HK-2 (cell line): ENCODE measurements around the gene KRT80.

Experiments used
- DNase-seq: peaks from one replicate; pipeline ENCODE4 v3.0.0-alpha.2; 2018; ENCODE audit not compliant: unreplicated experiment

The KRT80 gene

DNA sequence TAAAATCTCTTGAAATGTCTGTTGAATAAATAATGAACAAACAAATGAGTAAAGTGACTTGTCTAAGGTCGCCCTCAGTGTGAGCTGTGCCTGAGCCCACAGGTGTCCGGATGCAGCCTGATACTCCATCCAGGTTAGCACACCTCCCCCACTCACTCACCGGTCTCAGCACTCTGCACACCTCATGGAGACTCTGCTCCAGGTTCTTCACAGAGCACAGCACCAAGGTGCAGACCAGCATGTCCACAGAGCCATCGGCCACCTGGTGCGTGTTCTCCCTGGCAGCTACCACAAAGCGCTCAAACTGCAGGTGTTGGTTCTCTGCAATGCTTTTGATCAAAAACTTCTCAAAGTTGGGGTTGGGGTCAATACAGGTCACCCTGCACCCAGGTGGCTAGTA lies 37.1 kb upstream of the KRT80 start:
- DNase-seq = no peak

- DNase-seq = no peak
Measured at GRCh38 chr12:52228366-52228765, 36.6 kb upstream of the KRT80 start.

- no peak for DNase-seq
Measured at GRCh38 chr12:52227606-52228166, 35.9 kb upstream of the KRT80 start.

DNA sequence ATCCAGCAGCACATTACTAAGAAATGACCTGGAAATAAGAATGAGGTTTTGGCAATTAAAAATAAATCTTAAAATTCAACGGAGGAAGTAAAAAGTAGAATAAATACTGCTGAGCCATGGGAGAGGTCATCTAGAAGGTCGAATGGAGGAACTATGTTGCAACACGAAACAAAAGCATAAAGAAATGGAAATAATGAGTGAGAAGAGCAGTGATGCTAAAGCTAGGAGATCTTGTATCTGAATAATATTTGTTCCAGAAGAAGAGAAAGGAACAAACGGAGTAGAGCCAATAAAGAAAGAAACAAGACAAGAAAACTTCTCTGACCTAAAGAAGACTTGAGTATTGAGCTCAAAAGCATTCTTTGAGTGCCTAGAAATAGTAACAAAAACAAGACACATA lies 34.6 kb upstream of the KRT80 start:
- DNase-seq = no peak

GRCh38 chr12:52225752-52226151 lies 33.9 kb upstream of the KRT80 start:
- DNase-seq = no peak

- DNase-seq = no peak
Measured at GRCh38 chr12:52224151-52224550, 32.3 kb upstream of the KRT80 start.

DNA sequence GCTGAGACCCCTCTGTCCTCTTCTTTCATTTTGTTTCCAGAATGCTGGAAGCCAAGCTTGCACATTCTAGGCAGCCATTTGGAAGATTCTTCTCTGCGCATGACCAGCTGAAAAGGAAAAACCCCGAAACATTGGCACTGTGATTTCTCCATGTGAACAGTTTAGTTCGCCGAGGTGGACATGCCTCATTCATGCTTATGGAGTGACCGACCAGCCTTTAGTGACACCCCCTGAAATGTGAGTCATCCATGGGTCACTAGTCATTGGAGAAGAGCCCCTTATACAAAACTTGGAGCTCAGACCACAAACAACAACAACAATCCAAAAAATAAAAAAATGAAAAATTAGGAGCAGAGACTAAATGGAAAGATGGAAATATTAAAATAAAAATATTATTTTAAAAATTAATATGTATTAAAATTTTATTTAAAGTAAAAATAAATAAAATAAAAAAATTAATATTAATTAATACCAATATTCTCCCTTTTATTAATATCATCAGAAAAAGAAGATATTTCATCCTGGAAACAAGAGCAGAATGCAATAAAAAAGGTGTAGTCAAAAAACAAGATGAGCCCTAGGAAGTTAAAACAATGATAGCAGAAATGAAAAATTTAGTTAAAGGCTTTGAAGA lies 31.7 kb upstream of the KRT80 start:
- no peak for DNase-seq

DNA sequence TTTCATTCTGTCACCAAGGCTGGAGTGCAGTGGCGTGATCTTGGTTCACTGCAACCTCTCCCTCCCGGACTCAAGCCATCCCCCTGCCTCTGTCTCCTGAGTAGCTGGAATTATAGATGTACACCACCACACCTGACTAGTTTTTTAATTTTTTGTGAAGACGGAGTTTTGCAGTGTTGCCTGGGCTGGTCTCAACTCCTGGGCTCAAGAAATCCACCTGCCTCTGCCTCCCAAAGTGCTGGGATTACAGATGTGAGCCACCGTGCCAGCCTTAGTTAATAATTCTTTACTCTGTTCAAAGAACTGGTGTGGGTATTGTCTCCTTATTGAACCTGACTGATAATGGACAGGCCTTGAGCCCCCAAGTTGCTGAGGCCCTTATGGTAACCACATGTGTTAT lies 30.9 kb upstream of the KRT80 start:
- DNase-seq = no peak

DNA sequence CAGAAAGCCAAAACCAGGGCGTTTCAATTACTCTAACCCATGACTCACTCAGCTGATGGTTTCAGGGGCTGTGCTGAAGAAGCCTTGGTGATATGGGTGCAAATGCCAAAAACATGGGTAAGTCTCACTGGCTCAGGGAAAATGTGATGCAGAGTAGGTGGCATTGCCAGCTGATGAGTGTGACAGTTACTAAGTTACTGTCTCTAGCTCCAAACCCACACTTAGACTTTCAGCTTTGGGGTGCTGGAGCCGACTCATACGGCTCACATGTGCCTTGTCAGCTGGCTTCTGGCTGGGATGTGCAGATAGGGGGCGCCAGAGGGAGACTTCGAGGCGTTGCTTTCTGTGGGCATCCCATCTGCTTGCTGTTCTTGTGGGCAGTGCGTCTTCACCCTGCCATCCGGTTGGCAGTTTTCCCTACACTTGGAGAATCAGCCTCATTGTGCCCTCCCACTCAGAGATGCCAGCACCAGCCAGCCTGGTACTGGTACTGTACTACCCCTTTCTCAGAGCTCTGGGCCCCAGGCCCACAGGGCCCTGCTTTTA lies 30.2 kb upstream of the KRT80 start:
- DNase-seq = peak; percentile 65

- no peak for DNase-seq
Measured at GRCh38 chr12:52221070-52221781, 29.4 kb upstream of the KRT80 start.

- DNase-seq = no peak
Measured at GRCh38 chr12:52220477-52220876, 28.7 kb upstream of the KRT80 start.

GRCh38 chr12:52218001-52218400 lies 26.2 kb upstream of the KRT80 start:
- no peak for DNase-seq

GRCh38 chr12:52217223-52217622 lies 25.4 kb upstream of the KRT80 start:
- DNase-seq = peak; percentile 48

- DNase-seq = no peak
Measured at GRCh38 chr12:52216807-52217206, 25.0 kb upstream of the KRT80 start.

- no peak for DNase-seq
Measured at GRCh38 chr12:52216100-52216499, 24.3 kb upstream of the KRT80 start.

GRCh38 chr12:52215587-52216031 lies 23.8 kb upstream of the KRT80 start:
- peak; percentile 76 for DNase-seq

- no peak for DNase-seq
Measured at GRCh38 chr12:52214421-52214802, 22.6 kb upstream of the KRT80 start.

- DNase-seq = peak; percentile 91
Measured at GRCh38 chr12:52213564-52214420, 22.0 kb upstream of the KRT80 start.

DNA sequence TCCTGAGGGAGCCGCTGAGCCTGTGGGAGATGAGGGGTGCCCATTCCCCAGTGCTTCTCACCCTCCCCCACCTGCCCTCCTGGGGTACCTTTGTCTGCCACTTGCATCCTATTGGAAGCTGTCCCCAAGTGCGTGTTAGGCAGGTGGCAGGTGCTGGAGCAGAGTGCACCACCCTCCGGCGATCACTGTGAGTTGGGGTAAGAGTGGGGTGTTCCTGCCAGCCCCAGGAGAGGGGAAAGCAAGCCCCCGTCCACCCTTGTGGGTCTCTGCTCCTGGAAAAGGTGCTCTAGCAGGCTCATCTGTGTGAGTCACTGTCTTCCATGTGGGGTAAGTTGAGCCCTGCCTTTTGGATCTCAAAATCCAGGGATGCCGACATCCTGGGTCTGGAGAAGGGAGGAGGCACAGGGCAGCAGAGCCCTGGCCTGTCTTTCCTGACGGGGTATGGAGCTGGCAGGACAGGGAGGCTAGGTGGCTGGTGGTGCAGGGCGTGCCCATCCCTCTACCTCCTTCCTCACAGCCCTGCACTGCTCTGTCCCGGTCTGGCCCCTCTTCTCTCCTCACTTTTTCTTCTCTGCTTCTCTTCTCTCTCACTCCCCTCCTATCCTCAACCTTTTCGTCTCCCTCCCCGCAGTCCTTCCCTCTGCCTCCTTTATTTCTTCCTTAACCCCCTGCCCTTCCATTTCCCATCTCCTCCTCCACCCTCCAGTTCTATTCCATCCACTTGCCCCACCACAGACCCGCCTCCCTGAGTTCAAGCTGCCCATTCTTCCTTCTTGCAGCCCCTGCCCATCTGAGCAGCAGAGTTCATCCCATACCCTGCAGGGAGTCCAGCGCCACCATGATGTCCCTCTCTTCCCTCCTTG lies 21.1 kb upstream of the KRT80 start:
- DNase-seq = no peak

GRCh38 chr12:52211716-52212585 lies 20.1 kb upstream of the KRT80 start:
- DNase-seq = no peak
